ENCODE data around the gene XAB2. TPM values are rescaled to one million over a fixed set of nuclear protein-coding genes. Genes with fewer than 3 reads are reported as not detected.
"Not testable (repeated sequence)": the region's sequence is repeated elsewhere in the genome, so short reads cannot be mapped to it uniquely, and the experiment has no call there.

The XAB2 gene
- total RNA-seq, 1 experiment from 2014 or later: 36.0 TPM

- no peak for DNase-seq (ENCODE audit: extremely low read depth, low read depth)
Measured at GRCh38 chr19:7590256-7590655, 39.1 kb downstream of the XAB2 start.

DNA sequence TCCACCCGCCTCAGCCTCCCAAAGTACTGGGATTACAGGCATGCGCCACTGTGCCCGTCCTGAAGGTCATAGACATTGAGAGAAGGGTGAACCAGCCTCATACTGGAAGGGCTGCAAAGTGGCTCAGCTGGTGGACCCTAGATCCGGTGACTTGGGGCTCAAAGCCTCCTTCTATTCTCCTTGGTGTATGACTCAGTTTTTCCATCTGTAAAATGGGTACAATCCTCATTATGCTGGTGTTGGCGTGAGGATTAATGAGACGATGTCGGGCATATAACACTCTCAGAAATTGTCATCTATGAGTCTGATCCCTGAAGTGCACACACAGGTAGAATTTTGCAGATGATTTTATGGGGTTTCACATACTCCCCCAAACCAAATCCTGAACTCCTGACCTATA lies 39.5 kb downstream of the XAB2 start:
- no peak for DNase-seq (ENCODE audit: extremely low read depth, low read depth)

DNA sequence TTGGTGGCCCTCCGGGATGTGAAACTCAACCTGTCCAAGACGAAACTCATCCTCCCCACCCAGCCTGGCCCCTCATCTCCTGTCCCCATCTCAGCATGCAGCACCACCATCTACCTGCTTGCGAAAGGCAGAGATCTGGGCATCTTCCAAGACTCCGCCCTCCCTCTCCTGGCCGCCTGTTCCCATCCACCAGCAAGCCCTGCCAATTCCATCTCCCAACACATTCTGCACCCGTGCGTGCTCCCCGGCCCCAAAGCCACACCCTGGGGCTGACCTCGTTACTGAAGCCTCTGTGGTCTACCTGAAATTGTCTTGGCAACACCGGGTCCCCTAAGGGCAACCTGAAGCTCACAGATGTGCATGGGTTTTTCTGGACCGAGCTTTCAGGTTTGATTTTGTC lies 46.9 kb downstream of the XAB2 start:
- DNase-seq (ENCODE audit: extremely low read depth, low read depth): no peak

DNA sequence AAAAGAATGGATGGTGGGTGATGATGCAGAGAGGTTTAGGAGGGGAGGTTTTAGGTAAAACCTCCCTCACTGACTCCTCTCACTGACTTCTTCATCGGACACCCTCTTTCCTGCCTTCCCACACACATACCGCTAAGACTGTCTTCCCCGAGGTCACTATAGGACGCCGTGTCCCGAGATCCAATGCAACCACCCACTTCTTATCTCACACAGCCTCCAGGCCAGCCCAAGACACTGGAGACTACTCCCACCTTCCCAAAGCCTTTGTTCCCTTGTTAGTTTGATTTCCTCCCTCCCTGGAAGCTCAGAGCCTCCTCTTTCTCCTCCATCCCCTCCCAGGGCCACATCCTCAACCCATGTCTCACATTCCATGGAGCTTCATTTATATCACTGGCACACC lies 50.2 kb downstream of the XAB2 start:
- DNase-seq (ENCODE audit: extremely low read depth, low read depth): no peak

GRCh38 chr19:7578127-7578526 lies 51.2 kb downstream of the XAB2 start:
- DNase-seq (ENCODE audit: extremely low read depth, low read depth): no peak

GRCh38 chr19:7577422-7577821 lies 51.9 kb downstream of the XAB2 start:
- not testable (repeated sequence) for DNase-seq (ENCODE audit: extremely low read depth, low read depth)

GRCh38 chr19:7575434-7576040 lies 53.8 kb downstream of the XAB2 start:
- DNase-seq (ENCODE audit: extremely low read depth, low read depth): peak; percentile 27

DNA sequence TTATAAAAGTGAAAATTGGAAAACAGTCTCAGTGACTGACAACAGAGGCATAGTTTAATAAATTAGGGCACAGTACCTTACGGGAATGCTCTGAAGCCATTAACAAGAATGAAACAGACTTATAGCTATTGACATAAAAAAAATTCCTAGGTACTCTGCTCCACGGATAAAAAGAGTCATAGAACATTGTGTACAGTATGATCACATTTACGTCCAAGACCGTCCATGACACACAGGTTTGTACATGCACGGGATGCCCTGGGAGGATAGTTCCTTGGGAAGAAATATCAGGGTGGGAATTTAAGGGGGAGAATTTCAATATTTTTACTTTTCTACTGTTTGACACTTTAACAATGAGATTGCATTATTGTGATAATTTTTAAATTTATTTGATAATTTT lies 58.6 kb downstream of the XAB2 start:
- no peak for DNase-seq (ENCODE audit: extremely low read depth, low read depth)

Small RNA genes lying within 50 kb of the gene (small RNA-seq; reads per million reads assigned to genes)
- gene MIR6792: 0 reads per million in 2 experiments

Other genes with a start within 250 kb of the XAB2 start
- 1.5 and 2.1 TPM in 2 replicates for gene PEX11G, start 140.5 kb downstream of the XAB2 start, total RNA-seq (2014; rRNA removed; shearing (Covaris generic))
- gene ZNF358, start 113.4 kb downstream of the XAB2 start, total RNA-seq (2014; rRNA removed; shearing (Covaris generic)): 5.9 and 7.6 TPM in 2 replicates
- gene MCOLN1, start 106.9 kb downstream of the XAB2 start, total RNA-seq (2014; rRNA removed; shearing (Covaris generic)): 3.3 and 3.9 TPM in 2 replicates
- 40.8 and 45.5 TPM in 2 replicates for gene PNPLA6, start 93.8 kb downstream of the XAB2 start, total RNA-seq (2014; rRNA removed; shearing (Covaris generic))
- 0.35 and 0.89 TPM in 2 replicates for gene CAMSAP3, start 33.7 kb downstream of the XAB2 start, total RNA-seq (2014; rRNA removed; shearing (Covaris generic))
- 20.4 and 20.6 TPM in 2 replicates for gene PET100, start 248 bp upstream of the XAB2 start, total RNA-seq (2014; rRNA removed; shearing (Covaris generic))
- not detected in 2 replicates for gene PCP2, start 4.2 kb upstream of the XAB2 start, total RNA-seq (2014; rRNA removed; shearing (Covaris generic))
- 18.9 and 19.4 TPM in 2 replicates for gene STXBP2, start 7.6 kb upstream of the XAB2 start, total RNA-seq (2014; rRNA removed; shearing (Covaris generic))
- gene RETN, start 39.5 kb upstream of the XAB2 start, total RNA-seq (2014; rRNA removed; shearing (Covaris generic)): not detected in 2 replicates
- not detected in 2 replicates for gene MCEMP1, start 47.5 kb upstream of the XAB2 start, total RNA-seq (2014; rRNA removed; shearing (Covaris generic))
- 40.2 and 73.1 TPM in 2 replicates for gene TRAPPC5, start 51.3 kb upstream of the XAB2 start, total RNA-seq (2014; rRNA removed; shearing (Covaris generic))
- not detected in 2 replicates for gene FCER2, start 72.6 kb upstream of the XAB2 start, total RNA-seq (2014; rRNA removed; shearing (Covaris generic))
- not detected in 2 replicates for gene CLEC4G, start 102.6 kb upstream of the XAB2 start, total RNA-seq (2014; rRNA removed; shearing (Covaris generic))
- not detected in 2 replicates for gene CD209, start 118.0 kb upstream of the XAB2 start, total RNA-seq (2014; rRNA removed; shearing (Covaris generic))
- 0.05 TPM in 1 of 2 replicates, not detected in the other for gene CLEC4M, start 133.7 kb upstream of the XAB2 start, total RNA-seq (2014; rRNA removed; shearing (Covaris generic))
- 10.9 and 11.2 TPM in 2 replicates for gene EVI5L, start 200.7 kb upstream of the XAB2 start, total RNA-seq (2014; rRNA removed; shearing (Covaris generic))
- gene PRR36, start 244.8 kb upstream of the XAB2 start, total RNA-seq (2014; rRNA removed; shearing (Covaris generic)): 0.43 TPM in 1 of 2 replicates, not detected in the other